Mesodermal cell (in vitro differentiated cells): ENCODE measurements around the gene NFATC2IP.

ENCODE experiments used
- H3K27ac ChIP-seq: 2 replicates; pipeline ENCODE4 v1.7.0; 2013; ENCODE audit warnings: mild to moderate bottlenecking, low read depth, low read length, moderate library complexity; ENCODE audit not compliant: severe bottlenecking
- H3K36me3 ChIP-seq: 2 replicates; pipeline ENCODE4 v1.7.1; 2013; ENCODE audit warnings: mild to moderate bottlenecking, low read length, moderate library complexity; ENCODE audit not compliant: control insufficient read depth, insufficient read depth
- H3K4me1 ChIP-seq: one replicate; pipeline ENCODE4 v1.7.1; 2013; ENCODE audit warnings: mild to moderate bottlenecking, low read length; ENCODE audit not compliant: insufficient read depth, control insufficient read depth, poor library complexity, severe bottlenecking
- H3K4me3 ChIP-seq: 2 replicates; pipeline ENCODE4 v1.7.0; 2013; ENCODE audit warnings: low read length, control low read depth, mild to moderate bottlenecking; ENCODE audit not compliant: insufficient read depth, poor library complexity, severe bottlenecking; ENCODE audit errors: extremely low read depth
- H3K9me3 ChIP-seq: 2 replicates; pipeline ENCODE4 v1.7.1; 2013; ENCODE audit warnings: mild to moderate bottlenecking, low read length, moderate library complexity; ENCODE audit not compliant: control insufficient read depth
- WGBS, 2 experiments: methylation state at CpG; one replicate each; pipeline ENCODE4 v1.1.5; 2013; ENCODE audit warnings: missing lambda C conversion rate in 2 of 2; ENCODE audit not compliant: insufficient coverage in 2 of 2; 5-methylcytosine and 5-hydroxymethylcytosine counted together

The NFATC2IP gene

DNA sequence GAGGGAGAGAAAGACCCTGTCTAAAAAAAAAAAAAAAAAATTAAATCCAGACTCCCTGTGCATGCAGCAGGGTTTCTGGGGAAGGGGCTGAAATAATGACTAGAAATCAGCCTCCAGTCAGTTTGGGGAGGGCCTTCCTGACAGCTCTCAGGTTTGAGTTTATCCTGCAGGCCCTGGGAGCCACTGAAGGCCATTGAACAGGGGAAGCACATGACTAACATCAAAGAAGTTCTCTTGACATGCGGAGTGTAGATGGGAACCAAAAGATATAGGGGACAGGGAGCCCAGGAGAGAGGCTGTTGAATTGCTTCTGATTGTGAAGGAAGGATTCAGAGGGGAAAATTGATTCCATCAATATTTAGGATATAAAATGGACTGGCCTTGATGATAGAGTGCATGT is 22.9 kb upstream of the NFATC2IP start:
- no peak overlapping the region for H3K4me3 ChIP-seq
- 67 to 100% methylated on average over 1 of the region's 1 CpG for WGBS, 2 experiments
- H3K36me3 ChIP-seq, result no peaks in the 10 kb centered on the region
- H3K9me3 ChIP-seq, result no peaks in the 10 kb centered on the region
- H3K4me1 ChIP-seq, result no peaks in the 10 kb centered on the region
- H3K27ac ChIP-seq, result no peak overlapping the region

DNA sequence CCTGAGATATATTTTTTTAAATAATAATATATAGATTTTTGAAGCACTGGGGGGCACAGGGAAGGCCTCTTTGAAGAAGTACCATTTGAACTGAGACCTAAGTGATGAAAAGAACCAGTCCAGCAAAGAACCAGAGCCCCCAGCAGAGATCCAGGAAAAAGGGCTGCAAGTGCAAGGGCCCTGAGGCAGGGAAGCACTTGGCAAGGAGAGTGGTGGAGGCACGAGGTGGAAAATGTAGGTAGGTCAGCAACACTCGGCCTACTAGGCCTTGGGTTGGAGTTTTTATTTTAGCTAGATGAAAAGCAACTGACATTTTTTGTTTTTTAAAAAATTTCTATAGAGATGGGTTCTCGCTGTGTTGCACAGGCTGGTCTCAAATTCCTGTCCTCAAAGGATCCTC is 20.5 kb upstream of the NFATC2IP start:
- Histone ChIP-seq H3K9me3 (no peaks in the 10 kb centered on the region), H3K4me1 (no peaks in the 10 kb centered on the region), H3K27ac (no peak overlapping the region), H3K4me3 (no peak overlapping the region), H3K36me3 (no peaks in the 10 kb centered on the region)
- 91 to 100% methylated on average over 2 to 3 of the region's 3 CpGs for WGBS, 2 experiments

DNA sequence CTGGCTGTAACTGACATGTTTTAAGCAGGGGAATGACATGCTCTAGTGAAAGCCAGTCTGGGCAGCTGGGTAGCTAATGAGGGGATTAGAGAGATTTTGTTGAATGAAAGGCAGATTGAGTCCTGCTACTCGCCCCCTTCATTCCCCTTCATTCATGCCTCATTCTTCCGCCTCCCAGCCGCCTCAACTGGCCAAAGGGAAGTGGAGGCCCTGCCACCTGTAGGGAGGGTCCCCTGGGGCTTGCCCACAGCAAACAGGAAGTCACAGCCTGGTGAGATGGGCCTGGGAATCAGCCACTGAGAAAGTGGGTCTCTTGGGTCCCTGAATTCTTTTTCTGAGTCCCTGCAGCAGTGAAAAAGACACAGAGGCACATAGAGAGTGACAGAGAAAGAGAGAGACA is 20.1 kb upstream of the NFATC2IP start:
- H3K36me3 ChIP-seq, result no peaks in the 10 kb centered on the region
- 20 to 93% methylated on average over 1 to 2 of the region's 3 CpGs for WGBS, 2 experiments
- H3K4me1 ChIP-seq, result no peaks in the 10 kb centered on the region
- no peak overlapping the region for H3K27ac ChIP-seq
- H3K9me3 ChIP-seq, result no peaks in the 10 kb centered on the region
- H3K4me3 ChIP-seq, result no peak overlapping the region

DNA sequence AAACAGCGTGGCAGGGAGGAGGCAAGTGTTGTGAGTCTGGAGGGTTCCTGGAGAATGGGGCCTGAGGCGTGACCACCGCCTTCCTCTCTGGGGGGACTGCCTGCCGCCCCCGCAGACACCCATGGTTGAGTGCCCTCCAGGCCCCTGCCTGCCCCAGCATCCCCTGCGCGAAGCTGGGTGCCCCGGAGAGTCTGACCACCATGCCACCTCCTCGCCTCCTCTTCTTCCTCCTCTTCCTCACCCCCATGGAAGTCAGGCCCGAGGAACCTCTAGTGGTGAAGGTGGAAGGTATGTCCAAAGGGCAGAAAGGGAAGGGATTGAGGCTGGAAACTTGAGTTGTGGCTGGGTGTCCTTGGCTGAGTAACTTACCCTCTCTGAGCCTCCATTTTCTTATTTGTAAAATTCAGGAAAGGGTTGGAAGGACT is 18.9 kb upstream of the NFATC2IP start, which contains the start of gene CD19:
TSS of gene CD19 (plus strand) at position 171 of the 425 bp plus-strand sequence. CDS start at position 201, 30 bp downstream.
- no peak within 1 kb of the TSS for H3K4me3 ChIP-seq

DNA sequence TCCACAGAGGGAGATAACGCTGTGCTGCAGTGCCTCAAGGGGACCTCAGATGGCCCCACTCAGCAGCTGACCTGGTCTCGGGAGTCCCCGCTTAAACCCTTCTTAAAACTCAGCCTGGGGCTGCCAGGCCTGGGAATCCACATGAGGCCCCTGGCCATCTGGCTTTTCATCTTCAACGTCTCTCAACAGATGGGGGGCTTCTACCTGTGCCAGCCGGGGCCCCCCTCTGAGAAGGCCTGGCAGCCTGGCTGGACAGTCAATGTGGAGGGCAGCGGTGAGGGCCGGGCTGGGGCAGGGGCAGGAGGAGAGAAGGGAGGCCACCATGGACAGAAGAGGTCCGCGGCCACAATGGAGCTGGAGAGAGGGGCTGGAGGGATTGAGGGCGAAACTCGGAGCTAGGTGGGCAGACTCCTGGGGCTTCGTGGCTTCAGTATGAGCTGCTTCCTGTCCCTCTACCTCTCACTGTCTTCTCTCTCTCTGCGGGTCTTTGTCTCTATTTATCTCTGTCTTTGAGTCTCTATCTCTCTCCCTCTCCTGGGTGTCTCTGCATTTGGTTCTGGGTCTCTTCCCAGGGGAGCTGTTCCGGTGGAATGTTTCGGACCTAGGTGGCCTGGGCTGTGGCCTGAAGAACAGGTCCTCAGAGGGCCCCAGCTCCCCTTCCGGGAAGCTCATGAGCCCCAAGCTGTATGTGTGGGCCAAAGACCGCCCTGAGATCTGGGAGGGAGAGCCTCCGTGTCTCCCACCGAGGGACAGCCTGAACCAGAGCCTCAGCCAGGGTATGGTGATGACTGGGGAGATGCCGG is 18.2 kb upstream of the NFATC2IP start:
- WGBS, 2 experiments, result 92 to 93% methylated on average over 14 to 17 of the region's 20 CpGs
- Histone ChIP-seq H3K9me3 (no peaks in the 10 kb centered on the region), H3K4me3 (no peak overlapping the region), H3K36me3 (no peaks in the 10 kb centered on the region), H3K4me1 (no peaks in the 10 kb centered on the region), H3K27ac (no peak overlapping the region)

More for the DNA sequence above, 18.9 kb upstream of the NFATC2IP start, which contains the start of gene CD19:
- H3K36me3 ChIP-seq, result no peaks in the 10 kb centered on the region
- H3K27ac ChIP-seq, result no peak within 1 kb of the TSS
- no peaks in the 10 kb centered on the region for H3K4me1 ChIP-seq
- H3K9me3 ChIP-seq, result no peaks in the 10 kb centered on the region
- WGBS, 2 experiments, result 86 to 91% methylated on average over 4 to 7 of the region's 10 CpGs

DNA sequence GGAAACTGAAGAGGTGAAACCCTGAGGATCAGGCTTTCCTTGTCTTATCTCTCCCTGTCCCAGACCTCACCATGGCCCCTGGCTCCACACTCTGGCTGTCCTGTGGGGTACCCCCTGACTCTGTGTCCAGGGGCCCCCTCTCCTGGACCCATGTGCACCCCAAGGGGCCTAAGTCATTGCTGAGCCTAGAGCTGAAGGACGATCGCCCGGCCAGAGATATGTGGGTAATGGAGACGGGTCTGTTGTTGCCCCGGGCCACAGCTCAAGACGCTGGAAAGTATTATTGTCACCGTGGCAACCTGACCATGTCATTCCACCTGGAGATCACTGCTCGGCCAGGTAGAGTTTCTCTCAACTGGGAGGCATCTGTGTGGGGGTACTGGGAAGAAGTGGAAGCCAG is 17.6 kb upstream of the NFATC2IP start:
- Histone ChIP-seq H3K36me3 (no peaks in the 10 kb centered on the region), H3K4me3 (no peak overlapping the region), H3K27ac (no peak overlapping the region), H3K4me1 (no peaks in the 10 kb centered on the region), H3K9me3 (no peaks in the 10 kb centered on the region)
- 86 to 96% methylated on average over 7 to 8 of the region's 8 CpGs for WGBS, 2 experiments

DNA sequence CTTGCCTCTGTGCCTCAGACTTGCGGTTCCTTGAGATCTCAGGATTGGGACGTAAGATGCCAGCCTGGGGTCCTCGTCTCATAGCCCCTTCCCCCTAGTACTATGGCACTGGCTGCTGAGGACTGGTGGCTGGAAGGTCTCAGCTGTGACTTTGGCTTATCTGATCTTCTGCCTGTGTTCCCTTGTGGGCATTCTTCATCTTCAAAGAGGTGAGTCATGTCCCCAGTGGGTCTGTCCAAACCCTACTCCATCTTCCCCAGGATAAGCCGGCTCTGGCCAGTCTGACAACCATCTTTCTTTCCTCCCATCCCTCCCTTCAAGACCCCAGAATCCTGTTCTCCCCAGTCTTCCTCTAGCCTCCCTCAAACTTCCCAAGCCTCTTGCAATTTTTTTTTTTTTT is 15.4 kb upstream of the NFATC2IP start:
- Histone ChIP-seq H3K4me1 (no peaks in the 10 kb centered on the region), H3K4me3 (no peak overlapping the region), H3K9me3 (no peaks in the 10 kb centered on the region), H3K36me3 (no peaks in the 10 kb centered on the region), H3K27ac (no peak overlapping the region)
- 94 to 100% methylated on average over 3 to 4 of the region's 4 CpGs for WGBS, 2 experiments

DNA sequence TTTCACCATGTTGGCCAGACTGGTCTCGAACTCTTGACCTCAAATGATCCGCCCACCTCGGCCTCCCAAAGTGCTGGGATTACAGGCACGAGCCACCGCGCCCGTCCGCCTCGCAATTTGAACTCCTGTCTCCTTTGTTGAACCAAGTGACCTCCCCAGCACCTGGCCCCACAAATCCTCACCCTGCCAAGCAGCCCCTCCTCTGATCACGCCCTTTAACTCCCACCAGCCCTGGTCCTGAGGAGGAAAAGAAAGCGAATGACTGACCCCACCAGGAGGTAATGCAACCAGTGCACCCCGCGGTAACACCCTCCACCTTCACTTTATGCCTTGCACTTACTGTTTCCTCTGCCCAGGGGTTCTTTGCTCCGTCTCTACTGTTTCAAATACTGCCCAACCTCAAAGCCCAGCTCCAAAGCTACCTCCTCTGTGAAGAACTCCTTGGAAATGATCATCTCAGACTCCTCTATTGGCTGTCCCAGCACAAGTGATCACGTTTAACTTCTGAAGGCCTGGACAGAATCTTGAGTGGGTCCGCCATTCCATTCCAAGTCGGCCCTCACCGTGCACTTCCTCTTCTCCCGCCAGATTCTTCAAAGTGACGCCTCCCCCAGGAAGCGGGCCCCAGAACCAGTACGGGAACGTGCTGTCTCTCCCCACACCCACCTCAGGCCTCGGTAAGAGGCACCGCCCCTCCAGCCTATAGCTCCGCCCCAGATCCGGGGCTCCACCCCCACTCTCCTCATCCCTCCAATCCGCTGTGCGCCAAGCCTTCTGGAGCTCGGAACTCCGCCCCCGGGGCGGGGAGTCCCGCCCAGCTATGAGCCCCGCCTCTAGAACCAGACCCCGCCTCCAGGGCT is 14.6 kb upstream of the NFATC2IP start:
- WGBS, 2 experiments, result 88 to 89% methylated on average over 30 to 35 of the region's 36 CpGs
- Histone ChIP-seq H3K9me3 (no peaks in the 10 kb centered on the region), H3K36me3 (no peaks in the 10 kb centered on the region), H3K27ac (no peak overlapping the region), H3K4me1 (no peaks in the 10 kb centered on the region), H3K4me3 (no peak overlapping the region)

DNA sequence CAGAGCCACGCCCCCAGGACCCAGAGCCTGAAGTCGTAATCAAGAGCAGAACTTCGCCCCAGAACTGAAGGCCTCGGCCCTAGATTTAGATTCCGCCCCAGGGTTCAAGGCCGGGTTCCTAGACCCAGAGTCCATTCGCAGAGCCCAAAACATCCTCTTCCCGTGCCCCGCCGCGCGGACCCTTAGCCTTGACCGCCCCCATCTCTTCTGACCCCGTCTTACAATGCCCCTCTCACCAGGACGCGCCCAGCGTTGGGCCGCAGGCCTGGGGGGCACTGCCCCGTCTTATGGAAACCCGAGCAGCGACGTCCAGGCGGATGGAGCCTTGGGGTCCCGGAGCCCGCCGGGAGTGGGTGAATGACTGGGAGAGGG is 14.0 kb upstream of the NFATC2IP start:
- no peaks in the 10 kb centered on the region for H3K9me3 ChIP-seq
- WGBS, 2 experiments, result 92 to 96% methylated on average over 14 to 26 of the region's 26 CpGs
- H3K36me3 ChIP-seq, result no peaks in the 10 kb centered on the region
- H3K4me1 ChIP-seq, result no peaks in the 10 kb centered on the region
- no peak overlapping the region for H3K4me3 ChIP-seq
- H3K27ac ChIP-seq, result no peak overlapping the region

DNA sequence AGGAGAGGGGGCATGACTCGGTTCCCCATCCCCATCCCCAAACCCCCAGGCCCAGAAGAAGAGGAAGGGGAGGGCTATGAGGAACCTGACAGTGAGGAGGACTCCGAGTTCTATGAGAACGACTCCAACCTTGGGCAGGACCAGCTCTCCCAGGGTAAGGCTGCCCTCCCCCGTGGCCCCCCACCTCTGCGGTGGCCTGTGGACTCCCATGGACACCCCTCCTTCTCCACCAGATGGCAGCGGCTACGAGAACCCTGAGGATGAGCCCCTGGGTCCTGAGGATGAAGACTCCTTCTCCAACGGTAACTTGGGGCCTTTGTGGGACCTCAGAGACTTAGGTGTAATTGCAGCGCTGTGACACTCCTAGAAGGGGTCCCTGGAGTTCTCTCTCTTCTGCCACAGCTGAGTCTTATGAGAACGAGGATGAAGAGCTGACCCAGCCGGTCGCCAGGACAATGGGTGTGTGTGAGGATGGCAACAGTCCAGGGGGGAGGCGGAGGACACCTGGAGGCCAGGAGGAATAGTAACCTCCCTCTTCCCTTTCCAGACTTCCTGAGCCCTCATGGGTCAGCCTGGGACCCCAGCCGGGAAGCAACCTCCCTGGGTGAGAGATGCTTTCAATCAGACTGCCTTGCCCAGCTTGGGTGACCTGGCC is 13.4 kb upstream of the NFATC2IP start:
- no peaks in the 10 kb centered on the region for H3K36me3 ChIP-seq
- H3K4me3 ChIP-seq, result no peak overlapping the region
- no peak overlapping the region for H3K27ac ChIP-seq
- WGBS, 2 experiments, result 84 to 89% methylated on average over 7 to 9 of the region's 14 CpGs
- no peaks in the 10 kb centered on the region for H3K9me3 ChIP-seq
- H3K4me1 ChIP-seq, result no peaks in the 10 kb centered on the region
